22Rv1 (cell line): ENCODE results near the gene METTL2B.
"Not testable (repeated sequence)": the region's sequence is repeated elsewhere in the genome, so short reads cannot be mapped to it uniquely, and the experiment has no call there.

Experiments
- H3K27ac ChIP-seq: fragments of 450-650 bp; 2 replicates; pipeline ENCODE4 v1.5.1; 2017
- CTCF ChIP-seq: fragments of 450-650 bp; IDR thresholded peaks from 2 replicates; pipeline ENCODE4 v1.5.1; 2017; ENCODE audit warnings: mild to moderate bottlenecking
- ZFX ChIP-seq: fragments of 450-650 bp; IDR thresholded peaks from 2 replicates; pipeline ENCODE4 v1.6.1; 2017; ENCODE audit warnings: antibody characterized with exemption, borderline replicate concordance

METTL2B gene

GRCh38 chr7:128497405-128497804, 20.9 kb downstream of the METTL2B start:
- 0 out of 2 replicates have a peak overlapping the region, but pooled peaks have one; percentile 26 for H3K27ac ChIP-seq
- TF ChIP-seq CTCF (no peak), ZFX (no peak)

GRCh38 chr7:128505416-128505815, 28.9 kb downstream of the METTL2B start:
- H3K27ac ChIP-seq = not testable (repeated sequence)

GRCh38 chr7:128506819-128507218, 30.3 kb downstream of the METTL2B start:
- not testable (repeated sequence) for H3K27ac ChIP-seq

GRCh38 chr7:128507321-128507993, 30.9 kb downstream of the METTL2B start:
- not testable (repeated sequence) for H3K27ac ChIP-seq

GRCh38 chr7:128511692-128512091, 35.1 kb downstream of the METTL2B start:
- H3K27ac ChIP-seq = not testable (repeated sequence)

- H3K27ac ChIP-seq = not testable (repeated sequence)
Measured at GRCh38 chr7:128515232-128515631, 38.7 kb downstream of the METTL2B start.

- not testable (repeated sequence) for H3K27ac ChIP-seq
Measured at GRCh38 chr7:128517023-128517422, 40.5 kb downstream of the METTL2B start.

- H3K27ac ChIP-seq = peak overlapping the region; percentile 46
Measured at GRCh38 chr7:128523226-128523931, 46.8 kb downstream of the METTL2B start.

- H3K27ac ChIP-seq = peak overlapping the region; percentile 46
Measured at GRCh38 chr7:128523932-128524524, 47.5 kb downstream of the METTL2B start.

GRCh38 chr7:128525584-128525983, 49.0 kb downstream of the METTL2B start:
- H3K27ac ChIP-seq = not testable (repeated sequence)

GRCh38 chr7:128526062-128526466, 49.5 kb downstream of the METTL2B start:
- H3K27ac ChIP-seq = not testable (repeated sequence)

GRCh38 chr7:128529191-128529590, 52.6 kb downstream of the METTL2B start:
- not testable (repeated sequence) for H3K27ac ChIP-seq

- H3K27ac ChIP-seq = peak overlapping the region; percentile 85
Measured at GRCh38 chr7:128530121-128530854, 53.7 kb downstream of the METTL2B start.

- TF ChIP-seq ZFX (no peak), CTCF (no peak)
- H3K27ac ChIP-seq = peak overlapping the region; percentile 85
Measured at GRCh38 chr7:128530855-128531104, 54.2 kb downstream of the METTL2B start.

GRCh38 chr7:128531105-128531954, 54.8 kb downstream of the METTL2B start:
- H3K27ac ChIP-seq = peak overlapping the region; percentile 85

- H3K27ac ChIP-seq = peak overlapping the region; percentile 85
Measured at GRCh38 chr7:128531955-128532478, 55.5 kb downstream of the METTL2B start.

GRCh38 chr7:128532956-128533355, 56.4 kb downstream of the METTL2B start:
- H3K27ac ChIP-seq = peak overlapping the region; percentile 85; the same call in 1 of the 2 replicates
